Upper lobe of right lung (tissue), 1 donor: ENCODE measurements around the gene JADE2. TPM values are rescaled to one million over a fixed set of nuclear protein-coding genes. Genes with fewer than 3 reads are reported as not detected.

Source experiments
- ATAC-seq: fragments of 200-7000 bp; cut with Tn5 transposase; one replicate; pipeline ENCODE4 v1.9.1; 2020; ENCODE audit warnings: mild to moderate bottlenecking, moderate library complexity
- DNase-seq: peaks from one replicate; pipeline ENCODE4 v3.0.0-alpha.2; 2020
- H3K27ac ChIP-seq: fragments of 200-600 bp; one replicate; pipeline ENCODE4 v1.8.0; 2022
- H3K27me3 ChIP-seq: fragments of 200-600 bp; one replicate; pipeline ENCODE4 v1.8.0; 2022; ENCODE audit warnings: mild to moderate bottlenecking
- H3K36me3 ChIP-seq: fragments of 200-600 bp; one replicate; pipeline ENCODE4 v1.8.0; 2022
- H3K4me1 ChIP-seq: fragments of 200-600 bp; one replicate; pipeline ENCODE4 v1.8.0; 2022
- H3K4me3 ChIP-seq: fragments of 200-600 bp; one replicate; pipeline ENCODE4 v1.8.0; 2022; ENCODE audit warnings: mild to moderate bottlenecking
- H3K9me3 ChIP-seq: fragments of 200-600 bp; one replicate; pipeline ENCODE4 v1.8.0; 2022
- CTCF ChIP-seq: fragments of 200-600 bp; IDR thresholded peaks from one replicate; pipeline ENCODE4 v1.8.0; 2022; ENCODE audit warnings: antibody characterized with exemption
- intact Hi-C: fragments of 100-400 bp; cut with DNase I; formaldehyde crosslinking; loops from one replicate; pipeline ENCODE4 v1.11.0; 2022
- long read RNA-seq: library from polyadenylated mRNA; unstranded; transcript quantifications from one replicate; pipeline ENCODE4 v2.0.0, GENCODE V29; 2021
- total RNA-seq: library from RNA; stranded (reverse); fragmentation: NEBNext Ultra II Directional; extraction: Animal tissue kit (Norgen Biotek cat#: 25700); gene quantifications from one replicate; pipeline ENCODE4 v1.2.1, GENCODE V29; 2021
- donor health status: DM: no; HTN: yes; CAD: no; lungs with severe emphysema.

JADE2 gene
- total RNA-seq = 86.7 TPM
- long read RNA-seq, partial matches to known transcripts = 4 of 40 reads
- long read RNA-seq, other reads (novel, unspliced or antisense) = 34 of 40 reads

- peak within 1 kb of the TSS; percentile 99 for H3K27ac ChIP-seq
- ATAC-seq = peak; percentile 58
- H3K9me3 ChIP-seq = no peaks in the 10 kb centered on the region
- peak; percentile 90 for DNase-seq
- no peaks in the 10 kb centered on the region for H3K27me3 ChIP-seq
- H3K36me3 ChIP-seq = no peaks in the 10 kb centered on the region
- intact Hi-C loops = no loop called here
- TF ChIP-seq CTCF = no peak
- H3K4me1 ChIP-seq = peaks cover 35% of the 10 kb centered on the region
- H3K4me3 ChIP-seq = peak within 1 kb of the TSS; percentile 81
These were observed at the start of gene JADE2 for GRCh38 chr5:134524826-134525682. Gene JADE2, plus strand, starts transcription at chr5:134525670. Its CDS starts 10,188 bp downstream, at chr5:134535858.

GRCh38 chr5:134477462-134478245, 47.8 kb upstream of the JADE2 start:
- Histone ChIP-seq H3K27ac (no peak overlapping the region), H3K4me1 (no peaks in the 10 kb centered on the region), H3K9me3 (no peaks in the 10 kb centered on the region), H3K4me3 (no peak overlapping the region), H3K27me3 (no peaks in the 10 kb centered on the region), H3K36me3 (no peaks in the 10 kb centered on the region)
- intact Hi-C loops = no loop called here
- ATAC-seq (peak; percentile 45), DNase-seq (peak; percentile 15)
- TF ChIP-seq CTCF = no peak

GRCh38 chr5:134479839-134480238, 45.6 kb upstream of the JADE2 start:
- Histone ChIP-seq H3K4me3 (no peak overlapping the region), H3K36me3 (no peaks in the 10 kb centered on the region), H3K27ac (no peak overlapping the region), H3K4me1 (no peaks in the 10 kb centered on the region), H3K27me3 (no peaks in the 10 kb centered on the region), H3K9me3 (no peaks in the 10 kb centered on the region)
- intact Hi-C loops = no loop called here
- ATAC-seq = no peak
- no peak for DNase-seq
- TF ChIP-seq CTCF = no peak

- TF ChIP-seq CTCF = no peak
- DNase-seq = peak; percentile 29
- no peak for ATAC-seq
- intact Hi-C loops = no loop called here
- Histone ChIP-seq H3K36me3 (no peaks in the 10 kb centered on the region), H3K4me3 (no peak overlapping the region), H3K9me3 (no peaks in the 10 kb centered on the region), H3K4me1 (no peaks in the 10 kb centered on the region), H3K27me3 (no peaks in the 10 kb centered on the region), H3K27ac (no peak overlapping the region)
These were observed 36.1 kb upstream of the JADE2 start for GRCh38 chr5:134489227-134489944.

GRCh38 chr5:134490255-134490924, 35.1 kb upstream of the JADE2 start:
- no peaks in the 10 kb centered on the region for H3K9me3 ChIP-seq
- TF ChIP-seq CTCF = no peak
- no peak for ATAC-seq
- intact Hi-C loops = no loop called here
- no peak overlapping the region for H3K4me3 ChIP-seq
- no peak for DNase-seq
- H3K36me3 ChIP-seq = no peaks in the 10 kb centered on the region
- no peaks in the 10 kb centered on the region for H3K27me3 ChIP-seq
- H3K4me1 ChIP-seq = no peaks in the 10 kb centered on the region
- H3K27ac ChIP-seq = no peak overlapping the region
